Liver (tissue), 3 donors: ENCODE data around the gene CTAGE15.
"Not testable (repeated sequence)": the region's sequence is repeated elsewhere in the genome, so short reads cannot be mapped to it uniquely, and the experiment has no call there.

Experiments used
- FOXA1 ChIP-seq: IDR thresholded peaks from 2 replicates; pipeline ENCODE4 v1.6.1; 2016; ENCODE audit warnings: antibody characterized with exemption
- GABPA ChIP-seq, 2 donors: IDR thresholded peaks in 1 of 2; conservative IDR thresholded peaks in 1 of 2; 2 replicates each; pipeline ENCODE4 v1.6.1; 2016; ENCODE audit warnings: antibody characterized with exemption in 2 of 2, mild to moderate bottlenecking in 1 of 2, moderate library complexity in 1 of 2
- JUND ChIP-seq, 2 donors: IDR thresholded peaks; 2 replicates each; pipeline ENCODE4 v1.6.1; 2016; ENCODE audit warnings: antibody characterized with exemption in 2 of 2
- RAD21 ChIP-seq, 2 donors: IDR thresholded peaks; 2 replicates each; pipeline ENCODE4 v1.6.1; 2016; ENCODE audit warnings: antibody characterized with exemption in 2 of 2, mild to moderate bottlenecking in 2 of 2
- RXRA ChIP-seq, 2 donors: IDR thresholded peaks; 2 replicates each; pipeline ENCODE4 v1.6.1; 2017 to 2018; ENCODE audit warnings: antibody characterized with exemption in 2 of 2, mild to moderate bottlenecking in 1 of 2
- SP1 ChIP-seq: IDR thresholded peaks from 2 replicates; pipeline ENCODE4 v1.6.1; 2018; ENCODE audit warnings: antibody characterized with exemption, mild to moderate bottlenecking
- TAF1 ChIP-seq: conservative IDR thresholded peaks from 2 replicates; pipeline ENCODE4 v1.6.1; 2016; ENCODE audit warnings: antibody characterized with exemption, mild to moderate bottlenecking
- YY1 ChIP-seq: IDR thresholded peaks from 2 replicates; pipeline ENCODE4 v1.6.1; 2016; ENCODE audit warnings: antibody characterized with exemption, mild to moderate bottlenecking
- TF ChIP-seq, protein P1 (sequence below): IDR thresholded peaks from 2 replicates; pipeline ENCODE4 v1.6.1; 2016; ENCODE audit warnings: antibody characterized with exemption, mild to moderate bottlenecking
- TF ChIP-seq, protein P2 (sequence below): fragments of 150-350 bp; IDR thresholded peaks from 2 replicates; pipeline ENCODE4 v1.5.1; 2017; ENCODE audit warnings: improper control_type of control experiment, low read depth, low read length; ENCODE audit not compliant: missing input control
- TF ChIP-seq, protein P3 (sequence below): IDR thresholded peaks from 2 replicates; pipeline ENCODE4 v1.6.1; 2016; ENCODE audit warnings: antibody characterized with exemption
- donor health status: healthy.
- donor health status: healthy.

DNA sequence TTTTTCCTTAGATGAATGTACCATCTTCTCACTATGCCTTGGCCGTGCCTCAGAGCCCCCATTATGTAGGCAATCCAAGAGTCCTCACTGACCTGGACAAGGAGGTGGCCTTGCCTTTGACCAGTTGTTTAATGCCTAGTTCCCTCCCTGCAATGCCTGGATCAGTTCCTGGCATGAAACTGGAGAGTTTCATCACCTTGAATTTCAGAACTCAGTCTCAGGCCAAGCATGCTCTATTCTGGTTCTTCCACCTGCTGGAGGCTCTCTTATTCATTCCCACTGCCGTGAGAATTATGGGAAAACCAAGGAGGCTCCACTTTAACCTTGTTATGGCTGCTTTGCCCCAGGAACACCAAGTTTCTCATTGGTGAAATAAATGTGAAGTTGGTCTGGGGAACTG is 31.9 kb downstream of the CTAGE15 start:
- not testable (repeated sequence) for TF ChIP-seq TAF1; FOXA1; RXRA (IDR thresholded peaks at IDR 0.05); GABPA (IDR thresholded peaks at IDR 0.05 in 1 of 2, conservative IDR thresholded peaks at IDR 0.05 in 1 of 2); SP1; RAD21 (IDR thresholded peaks at IDR 0.05); JUND (IDR thresholded peaks at IDR 0.05); YY1
- TF ChIP-seq, protein P1, sequence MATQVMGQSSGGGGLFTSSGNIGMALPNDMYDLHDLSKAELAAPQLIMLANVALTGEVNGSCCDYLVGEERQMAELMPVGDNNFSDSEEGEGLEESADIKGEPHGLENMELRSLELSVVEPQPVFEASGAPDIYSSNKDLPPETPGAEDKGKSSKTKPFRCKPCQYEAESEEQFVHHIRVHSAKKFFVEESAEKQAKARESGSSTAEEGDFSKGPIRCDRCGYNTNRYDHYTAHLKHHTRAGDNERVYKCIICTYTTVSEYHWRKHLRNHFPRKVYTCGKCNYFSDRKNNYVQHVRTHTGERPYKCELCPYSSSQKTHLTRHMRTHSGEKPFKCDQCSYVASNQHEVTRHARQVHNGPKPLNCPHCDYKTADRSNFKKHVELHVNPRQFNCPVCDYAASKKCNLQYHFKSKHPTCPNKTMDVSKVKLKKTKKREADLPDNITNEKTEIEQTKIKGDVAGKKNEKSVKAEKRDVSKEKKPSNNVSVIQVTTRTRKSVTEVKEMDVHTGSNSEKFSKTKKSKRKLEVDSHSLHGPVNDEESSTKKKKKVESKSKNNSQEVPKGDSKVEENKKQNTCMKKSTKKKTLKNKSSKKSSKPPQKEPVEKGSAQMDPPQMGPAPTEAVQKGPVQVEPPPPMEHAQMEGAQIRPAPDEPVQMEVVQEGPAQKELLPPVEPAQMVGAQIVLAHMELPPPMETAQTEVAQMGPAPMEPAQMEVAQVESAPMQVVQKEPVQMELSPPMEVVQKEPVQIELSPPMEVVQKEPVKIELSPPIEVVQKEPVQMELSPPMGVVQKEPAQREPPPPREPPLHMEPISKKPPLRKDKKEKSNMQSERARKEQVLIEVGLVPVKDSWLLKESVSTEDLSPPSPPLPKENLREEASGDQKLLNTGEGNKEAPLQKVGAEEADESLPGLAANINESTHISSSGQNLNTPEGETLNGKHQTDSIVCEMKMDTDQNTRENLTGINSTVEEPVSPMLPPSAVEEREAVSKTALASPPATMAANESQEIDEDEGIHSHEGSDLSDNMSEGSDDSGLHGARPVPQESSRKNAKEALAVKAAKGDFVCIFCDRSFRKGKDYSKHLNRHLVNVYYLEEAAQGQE, result not testable (repeated sequence)
- TF ChIP-seq, protein P2, sequence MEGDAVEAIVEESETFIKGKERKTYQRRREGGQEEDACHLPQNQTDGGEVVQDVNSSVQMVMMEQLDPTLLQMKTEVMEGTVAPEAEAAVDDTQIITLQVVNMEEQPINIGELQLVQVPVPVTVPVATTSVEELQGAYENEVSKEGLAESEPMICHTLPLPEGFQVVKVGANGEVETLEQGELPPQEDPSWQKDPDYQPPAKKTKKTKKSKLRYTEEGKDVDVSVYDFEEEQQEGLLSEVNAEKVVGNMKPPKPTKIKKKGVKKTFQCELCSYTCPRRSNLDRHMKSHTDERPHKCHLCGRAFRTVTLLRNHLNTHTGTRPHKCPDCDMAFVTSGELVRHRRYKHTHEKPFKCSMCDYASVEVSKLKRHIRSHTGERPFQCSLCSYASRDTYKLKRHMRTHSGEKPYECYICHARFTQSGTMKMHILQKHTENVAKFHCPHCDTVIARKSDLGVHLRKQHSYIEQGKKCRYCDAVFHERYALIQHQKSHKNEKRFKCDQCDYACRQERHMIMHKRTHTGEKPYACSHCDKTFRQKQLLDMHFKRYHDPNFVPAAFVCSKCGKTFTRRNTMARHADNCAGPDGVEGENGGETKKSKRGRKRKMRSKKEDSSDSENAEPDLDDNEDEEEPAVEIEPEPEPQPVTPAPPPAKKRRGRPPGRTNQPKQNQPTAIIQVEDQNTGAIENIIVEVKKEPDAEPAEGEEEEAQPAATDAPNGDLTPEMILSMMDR, result not testable (repeated sequence)
- TF ChIP-seq, protein P3, sequence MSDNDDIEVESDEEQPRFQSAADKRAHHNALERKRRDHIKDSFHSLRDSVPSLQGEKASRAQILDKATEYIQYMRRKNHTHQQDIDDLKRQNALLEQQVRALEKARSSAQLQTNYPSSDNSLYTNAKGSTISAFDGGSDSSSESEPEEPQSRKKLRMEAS, result not testable (repeated sequence)
